ENCODE measurements around the gene SLMAP.

DNA sequence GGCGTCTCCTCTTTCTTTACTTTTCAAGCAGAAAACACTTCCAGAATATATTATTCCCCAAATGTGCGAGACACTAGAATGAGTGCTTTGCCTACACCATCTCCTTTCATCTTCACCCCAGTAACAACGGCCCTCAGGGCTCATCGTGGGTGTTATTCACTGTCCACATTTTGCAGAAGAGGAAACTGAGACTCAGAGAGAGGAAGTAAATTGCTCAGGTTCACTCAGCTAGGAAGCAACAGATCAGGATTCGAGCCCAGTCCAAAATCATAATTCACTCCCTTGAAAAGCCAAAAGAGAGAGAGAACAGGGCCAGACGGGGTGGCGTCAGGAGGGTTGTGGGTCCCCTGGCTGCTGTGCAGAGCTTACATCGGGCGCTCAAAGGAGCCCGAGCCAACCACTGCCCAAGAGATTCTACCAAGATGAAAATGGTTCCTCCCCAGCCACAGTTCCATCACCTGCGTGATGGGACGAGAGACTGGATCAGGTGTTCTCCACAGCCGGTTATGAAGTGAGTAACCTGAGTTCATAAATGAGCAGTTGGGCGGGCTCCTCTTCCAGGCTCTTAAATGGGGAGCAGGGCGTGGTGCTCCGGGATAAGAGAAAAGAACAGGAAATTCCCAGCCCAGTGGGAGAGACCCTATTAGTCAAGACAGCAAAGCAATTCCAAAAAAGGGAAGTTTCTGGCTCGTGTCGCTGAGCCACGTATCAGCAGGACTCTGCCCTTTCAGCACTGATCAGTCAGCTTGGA lies 203.5 kb downstream of the SLMAP start:
- TF ChIP-seq, protein P1, sequence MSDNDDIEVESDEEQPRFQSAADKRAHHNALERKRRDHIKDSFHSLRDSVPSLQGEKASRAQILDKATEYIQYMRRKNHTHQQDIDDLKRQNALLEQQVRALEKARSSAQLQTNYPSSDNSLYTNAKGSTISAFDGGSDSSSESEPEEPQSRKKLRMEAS (IDR thresholded peaks at IDR 0.05): no peak
- no peak for TF ChIP-seq RAD21 (IDR thresholded peaks at IDR 0.05; ENCODE audit: low read depth)
- TF ChIP-seq NFIC (IDR thresholded peaks at IDR 0.05): no peak
- TF ChIP-seq, protein P2, sequence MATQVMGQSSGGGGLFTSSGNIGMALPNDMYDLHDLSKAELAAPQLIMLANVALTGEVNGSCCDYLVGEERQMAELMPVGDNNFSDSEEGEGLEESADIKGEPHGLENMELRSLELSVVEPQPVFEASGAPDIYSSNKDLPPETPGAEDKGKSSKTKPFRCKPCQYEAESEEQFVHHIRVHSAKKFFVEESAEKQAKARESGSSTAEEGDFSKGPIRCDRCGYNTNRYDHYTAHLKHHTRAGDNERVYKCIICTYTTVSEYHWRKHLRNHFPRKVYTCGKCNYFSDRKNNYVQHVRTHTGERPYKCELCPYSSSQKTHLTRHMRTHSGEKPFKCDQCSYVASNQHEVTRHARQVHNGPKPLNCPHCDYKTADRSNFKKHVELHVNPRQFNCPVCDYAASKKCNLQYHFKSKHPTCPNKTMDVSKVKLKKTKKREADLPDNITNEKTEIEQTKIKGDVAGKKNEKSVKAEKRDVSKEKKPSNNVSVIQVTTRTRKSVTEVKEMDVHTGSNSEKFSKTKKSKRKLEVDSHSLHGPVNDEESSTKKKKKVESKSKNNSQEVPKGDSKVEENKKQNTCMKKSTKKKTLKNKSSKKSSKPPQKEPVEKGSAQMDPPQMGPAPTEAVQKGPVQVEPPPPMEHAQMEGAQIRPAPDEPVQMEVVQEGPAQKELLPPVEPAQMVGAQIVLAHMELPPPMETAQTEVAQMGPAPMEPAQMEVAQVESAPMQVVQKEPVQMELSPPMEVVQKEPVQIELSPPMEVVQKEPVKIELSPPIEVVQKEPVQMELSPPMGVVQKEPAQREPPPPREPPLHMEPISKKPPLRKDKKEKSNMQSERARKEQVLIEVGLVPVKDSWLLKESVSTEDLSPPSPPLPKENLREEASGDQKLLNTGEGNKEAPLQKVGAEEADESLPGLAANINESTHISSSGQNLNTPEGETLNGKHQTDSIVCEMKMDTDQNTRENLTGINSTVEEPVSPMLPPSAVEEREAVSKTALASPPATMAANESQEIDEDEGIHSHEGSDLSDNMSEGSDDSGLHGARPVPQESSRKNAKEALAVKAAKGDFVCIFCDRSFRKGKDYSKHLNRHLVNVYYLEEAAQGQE (IDR thresholded peaks at IDR 0.05; ENCODE audit: low read depth): no peak
- no peak for TF ChIP-seq TCF12 (IDR thresholded peaks at IDR 0.05; ENCODE audit: low read depth)
- TF ChIP-seq, protein P3, sequence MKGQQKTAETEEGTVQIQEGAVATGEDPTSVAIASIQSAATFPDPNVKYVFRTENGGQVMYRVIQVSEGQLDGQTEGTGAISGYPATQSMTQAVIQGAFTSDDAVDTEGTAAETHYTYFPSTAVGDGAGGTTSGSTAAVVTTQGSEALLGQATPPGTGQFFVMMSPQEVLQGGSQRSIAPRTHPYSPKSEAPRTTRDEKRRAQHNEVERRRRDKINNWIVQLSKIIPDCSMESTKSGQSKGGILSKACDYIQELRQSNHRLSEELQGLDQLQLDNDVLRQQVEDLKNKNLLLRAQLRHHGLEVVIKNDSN (IDR thresholded peaks at IDR 0.05): no peak
- no peak for TF ChIP-seq TAF1 (IDR thresholded peaks at IDR 0.05; ENCODE audit: low read depth)
